H1 (cell line): ENCODE measurements around the gene EXTL1. TPM values are rescaled to one million over a fixed set of nuclear protein-coding genes. Genes with fewer than 3 reads are reported as not detected.

Source experiments
- CTCF ChIA-PET: fragments of 300-600 bp; sonication (Branson Sonifier 250); formaldehyde crosslinking; loops from one replicate; lab custom pipeline; 2021; ENCODE audit not compliant: partially characterized antibody; lab: Charles Lee
- POLR2A ChIA-PET: fragments of 300-600 bp; sonication (Branson Sonifier 250); formaldehyde crosslinking; loops from one replicate; lab custom pipeline; 2021; ENCODE audit warnings: inconsistent platforms; ENCODE audit not compliant: partially characterized antibody; lab: Charles Lee
- DNase-seq, 2 experiments: peaks; one replicate each; pipeline versions ENCODE4 v3.0.0 to v3.0.0-alpha.2; 2010 to 2022; ENCODE audit warnings: low spot score in 2 of 2, low read depth in 1 of 2, mixed read lengths in 1 of 2
- FAIRE-seq: peaks from 2 replicates; lab custom pipeline; 2011; peaks lifted over from hg19 to GRCh38; lab: Jason Lieb, UNC
- H2AFZ ChIP-seq: 2 replicates; pipeline ENCODE4 v1.8.1; 2012; ENCODE audit warnings: low read length, inconsistent platforms
- H2AK5ac ChIP-seq: 2 replicates; pipeline ENCODE4 v1.6.1; 2013; ENCODE audit warnings: low read depth, low read length
- H2BK120ac ChIP-seq: replicated peaks from 2 replicates; pipeline ENCODE3; 2013; ENCODE audit warnings: low read depth, low read length, inconsistent platforms
- H2BK12ac ChIP-seq: 2 replicates; pipeline ENCODE4 v1.6.1; 2013; ENCODE audit warnings: low read depth, low read length
- H2BK15ac ChIP-seq: 2 replicates; pipeline ENCODE4 v1.6.1; 2013; ENCODE audit warnings: low read length
- H2BK20ac ChIP-seq: 2 replicates; pipeline ENCODE4 v1.6.1; 2013; ENCODE audit warnings: low read length
- H2BK5ac ChIP-seq: 2 replicates; pipeline ENCODE4 v1.6.1; 2013; ENCODE audit warnings: low read depth, low read length
- H3K14ac ChIP-seq: 2 replicates; pipeline ENCODE4 v1.6.1; 2013; ENCODE audit warnings: inconsistent platforms; ENCODE audit not compliant: insufficient read length
- H3K18ac ChIP-seq: 2 replicates; pipeline ENCODE4 v1.6.1; 2013; ENCODE audit warnings: low read length; ENCODE audit errors: extremely low read depth
- H3K23ac ChIP-seq: 2 replicates; pipeline ENCODE4 v1.6.1; 2013; ENCODE audit warnings: inconsistent platforms; ENCODE audit not compliant: insufficient read length
- H3K23me2 ChIP-seq: 2 replicates; pipeline ENCODE4 v1.6.1; 2013; ENCODE audit warnings: low read depth, low read length
- H3K27ac ChIP-seq: 2 replicates; pipeline ENCODE4 v1.6.1; 2011; ENCODE audit warnings: low read depth, low read length, inconsistent platforms
- H3K27me3 ChIP-seq, 4 experiments: replicated peaks in 1 of 4; 1 replicate in 1 of 4; 2 replicates in 3 of 4; pipeline versions ENCODE4 v1.6.1 to v1.8.1; 2011 to 2013; ENCODE audit warnings: low read length in 3 of 4, mild to moderate bottlenecking in 3 of 4, inconsistent platforms in 2 of 4, mixed read lengths in 2 of 4, moderate library complexity in 1 of 4; ENCODE audit not compliant: control insufficient read depth in 3 of 4, insufficient read depth in 3 of 4; ENCODE audit errors: extremely low read depth in 1 of 4
- H3K36me3 ChIP-seq, 4 experiments: 2 replicates each; pipeline versions ENCODE4 v1.6.1 to v1.8.1; 2011 to 2013; ENCODE audit warnings: mild to moderate bottlenecking in 4 of 4, low read length in 3 of 4, moderate library complexity in 2 of 4, control low read depth in 1 of 4, inconsistent platforms in 1 of 4; ENCODE audit not compliant: insufficient read depth in 4 of 4, control insufficient read depth in 2 of 4
- H3K4ac ChIP-seq: replicated peaks from 2 replicates; pipeline ENCODE3; 2013; ENCODE audit warnings: low read length, low read depth, mixed read lengths, inconsistent platforms; ENCODE audit not compliant: insufficient read length
- H3K4me1 ChIP-seq, 4 experiments: replicated peaks in 1 of 4; 1 replicate in 1 of 4; 2 replicates in 3 of 4; pipeline versions ENCODE4 v1.6.1 to v1.8.1; 2011 to 2013; ENCODE audit warnings: low read length in 3 of 4, inconsistent platforms in 2 of 4, mixed read lengths in 1 of 4; ENCODE audit not compliant: insufficient read depth in 4 of 4, control insufficient read depth in 3 of 4
- H3K4me2 ChIP-seq, 2 experiments: 2 replicates each; pipeline versions ENCODE4 v1.6.1 to v1.8.1; 2011 to 2013; ENCODE audit warnings: low read depth in 2 of 2, low read length in 2 of 2, control low read depth in 1 of 2, inconsistent platforms in 1 of 2, mild to moderate bottlenecking in 1 of 2; ENCODE audit not compliant: insufficient read depth in 1 of 2
- H3K4me3 ChIP-seq, 4 experiments: fragments of 200-600, 300-600 bp in 1 of 4; sonication (generic), shearing (Covaris generic), sonication (Bioruptor Twin) in 1 of 4; 2 replicates each; pipeline versions ENCODE4 v1.5.1 to v1.8.1; 2011 to 2016; ENCODE audit warnings: low read length in 4 of 4, low read depth in 3 of 4, control low read depth in 2 of 4, inconsistent platforms in 2 of 4, mild to moderate bottlenecking in 2 of 4, mixed read lengths in 1 of 4, moderate library complexity in 1 of 4; ENCODE audit not compliant: insufficient read depth in 2 of 4; ENCODE audit errors: extremely low read depth in 1 of 4
- H3K56ac ChIP-seq: replicated peaks from 2 replicates; pipeline ENCODE3; 2013; ENCODE audit warnings: low read depth, mild to moderate bottlenecking, mixed read lengths, low read length, inconsistent platforms; ENCODE audit not compliant: insufficient read length
- H3K79me1 ChIP-seq: 2 replicates; pipeline ENCODE4 v1.6.1; 2013; ENCODE audit warnings: low read depth, low read length, control low read depth
- H3K79me2 ChIP-seq, 2 experiments: 2 replicates each; pipeline versions ENCODE4 v1.6.1 to v1.8.1; 2012 to 2013; ENCODE audit warnings: low read length in 2 of 2, mild to moderate bottlenecking in 2 of 2, inconsistent platforms in 1 of 2; ENCODE audit not compliant: insufficient read depth in 2 of 2, control insufficient read depth in 1 of 2
- H3K9ac ChIP-seq, 4 experiments: replicated peaks in 1 of 4; 1 replicate in 1 of 4; 2 replicates in 3 of 4; pipeline versions ENCODE4 v1.6.1 to v1.8.1; 2011 to 2013; ENCODE audit warnings: low read depth in 3 of 4, low read length in 3 of 4, control low read depth in 2 of 4, mild to moderate bottlenecking in 2 of 4, moderate library complexity in 2 of 4, inconsistent platforms in 1 of 4; ENCODE audit errors: extremely low read depth in 1 of 4
- H3K9me3 ChIP-seq, 2 experiments: 2 replicates each; pipeline versions ENCODE4 v1.6.1 to v1.8.1; 2012 to 2013; ENCODE audit warnings: mild to moderate bottlenecking in 2 of 2, moderate library complexity in 2 of 2, control low read depth in 1 of 2, inconsistent platforms in 1 of 2, low read depth in 1 of 2, low read length in 1 of 2, mixed read lengths in 1 of 2; ENCODE audit not compliant: insufficient read depth in 2 of 2
- H4K20me1 ChIP-seq, 2 experiments: replicated peaks in 1 of 2; 2 replicates each; pipeline versions ENCODE3 to v1.8.1; 2011 to 2013; ENCODE audit warnings: inconsistent platforms in 2 of 2, low read length in 2 of 2, mild to moderate bottlenecking in 1 of 2; ENCODE audit not compliant: insufficient read depth in 2 of 2, control insufficient read depth in 1 of 2
- H4K5ac ChIP-seq: 2 replicates; pipeline ENCODE4 v1.6.1; 2013; ENCODE audit warnings: low read length, low read depth, mixed read lengths, inconsistent platforms; ENCODE audit not compliant: insufficient read length
- H4K8ac ChIP-seq: 2 replicates; pipeline ENCODE4 v1.8.0; 2013; ENCODE audit warnings: mild to moderate bottlenecking, moderate library complexity, low read length, inconsistent platforms; ENCODE audit not compliant: insufficient read depth; ENCODE audit errors: extremely low read depth
- H4K91ac ChIP-seq: replicated peaks from 2 replicates; pipeline ENCODE3; 2013; ENCODE audit warnings: low read length, mixed read lengths, inconsistent platforms; ENCODE audit not compliant: insufficient read length
- BACH1 ChIP-seq: IDR thresholded peaks from 2 replicates; pipeline ENCODE4 v1.6.1; 2012; ENCODE audit warnings: low read length, improper control_type of control experiment
- BRCA1 ChIP-seq: IDR thresholded peaks from 2 replicates; pipeline ENCODE4 v1.6.1; 2012; ENCODE audit warnings: low read depth, low read length, improper control_type of control experiment
- CREB1 ChIP-seq: IDR thresholded peaks from 2 replicates; pipeline ENCODE4 v1.6.1; 2012; ENCODE audit warnings: inconsistent platforms
- EP300 ChIP-seq, 2 experiments: IDR thresholded peaks; 1 replicate in 1 of 2; 2 replicates in 1 of 2; pipeline ENCODE4 v1.6.1; 2011 to 2012; ENCODE audit warnings: low read depth in 2 of 2, low read length in 2 of 2, mild to moderate bottlenecking in 2 of 2, borderline replicate concordance in 1 of 2, inconsistent platforms in 1 of 2, moderate library complexity in 1 of 2
- KDM1A ChIP-seq: fragments of 200-600, 300-600 bp; sonication (generic); IDR thresholded peaks from 2 replicates; pipeline ENCODE4 v1.7.1; 2016; ENCODE audit warnings: mild to moderate bottlenecking, low read length, borderline replicate concordance
- POLR2A ChIP-seq, 2 experiments: IDR thresholded peaks; 1 replicate in 1 of 2; 2 replicates in 1 of 2; pipeline ENCODE4 v1.6.1; 2011; ENCODE audit warnings: low read depth in 2 of 2, low read length in 2 of 2, mild to moderate bottlenecking in 2 of 2; ENCODE audit errors: control extremely low read depth in 1 of 2
- SAP30 ChIP-seq: fragments of 300-600 bp; sonication (generic); IDR thresholded peaks from 2 replicates; pipeline ENCODE4 v1.7.1; 2012; ENCODE audit warnings: low read length, moderate library complexity, mild to moderate bottlenecking, inconsistent platforms; ENCODE audit not compliant: insufficient read depth, insufficient replicate concordance
- SIN3A ChIP-seq, 2 experiments: IDR thresholded peaks in 1 of 2; conservative IDR thresholded peaks in 1 of 2; 2 replicates each; pipeline ENCODE4 v1.6.1; 2011 to 2012; ENCODE audit warnings: low read length in 2 of 2, improper control_type of control experiment in 1 of 2, low read depth in 1 of 2, mild to moderate bottlenecking in 1 of 2
- SP1 ChIP-seq: IDR thresholded peaks from 2 replicates; pipeline ENCODE4 v1.6.1; 2011; ENCODE audit warnings: low read depth, low read length
- TAF7 ChIP-seq: optimal IDR thresholded peaks from 2 replicates; pipeline ENCODE3; 2011; ENCODE audit warnings: low read depth, mild to moderate bottlenecking, inconsistent platforms, low read length, moderate library complexity, borderline replicate concordance
- TCF12 ChIP-seq: IDR thresholded peaks from 2 replicates; pipeline ENCODE4 v1.6.1; 2011; ENCODE audit warnings: low read depth, mild to moderate bottlenecking, low read length
- WGBS, 2 experiments: shearing (Covaris generic) in 1 of 2; methylation state at CpG; one replicate each; pipeline versions ENCODE4 v1.1.6 to v1.1.7; 2013 to 2015; ENCODE audit warnings: low lambda C conversion rate in 2 of 2, mixed read lengths in 2 of 2, inconsistent platforms in 1 of 2, low coverage in 1 of 2, missing lambda C conversion rate in 1 of 2; ENCODE audit not compliant: insufficient replicate concordance in 2 of 2, insufficient coverage in 1 of 2, insufficient read length in 1 of 2; ENCODE audit errors: extremely low coverage in 1 of 2, missing lambda C conversion rate in 1 of 2; 5-methylcytosine and 5-hydroxymethylcytosine counted together
- polyA plus RNA-seq, 7 experiments: library from polyadenylated mRNA; depleted of rRNA in 3 of 7; stranded (reverse) in 5 of 7; unstranded in 2 of 7; fragments of >200 nt in 5 of 7; fragments of 200-250 nt in 2 of 7; gene quantifications; 1 replicate in 5 of 7; 2 replicates in 1 of 7; 4 replicates in 1 of 7; pipeline versions ENCODE4 v1.2.1 to v1.2.3, GENCODE V29; 2011 to 2013; ENCODE audit warnings: missing spikeins in 2 of 7, mixed read lengths in 2 of 7
- total RNA-seq: library from RNA; stranded (reverse); fragmentation: NEBNext Ultra II Directional; extraction: Animal tissue kit (Norgen Biotek cat#: 25700); gene quantifications from 2 replicates; pipeline ENCODE4 v1.2.1, GENCODE V29; 2021
- TF ChIP-seq, protein P1 (sequence below), 3 experiments: IDR thresholded peaks; 1 replicate in 2 of 3; 2 replicates in 1 of 3; pipeline versions ENCODE4 v1.5.1 to v1.6.1; 2011; ENCODE audit warnings: low read length in 3 of 3, mild to moderate bottlenecking in 3 of 3, inconsistent platforms in 2 of 3, low read depth in 1 of 3, moderate library complexity in 1 of 3; ENCODE audit not compliant: insufficient read depth in 1 of 3; ENCODE audit errors: control extremely low read depth in 1 of 3

EXTL1 gene
- total and polyA plus RNA-seq, 2 of the 8 experiments (the other 6 are each of a cell fraction or from before 2014, with no cell fraction given) = 0.89 to 1.2 TPM

DNA sequence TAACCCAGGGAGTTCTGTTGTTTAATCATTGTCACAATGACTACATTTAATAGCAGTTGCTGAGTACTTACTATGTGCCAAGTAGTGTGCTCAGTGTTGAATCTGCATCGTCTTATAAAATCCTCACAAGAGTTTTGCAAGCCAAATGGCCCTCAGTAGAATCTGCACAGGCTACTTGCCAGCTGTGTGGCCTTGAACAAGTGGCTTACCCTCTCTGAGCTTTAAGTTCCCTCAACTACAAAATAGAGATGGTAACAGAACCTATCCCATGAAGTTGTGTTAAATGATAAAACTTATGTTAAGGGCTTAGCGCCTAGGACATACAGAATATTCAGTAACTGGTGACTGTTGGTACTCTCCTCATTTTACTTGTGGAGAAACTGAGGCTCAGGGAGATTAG, 33.5 kb downstream of the EXTL1 start:
- H3K18ac ChIP-seq = no peak overlapping the region
- H2BK120ac ChIP-seq = no peak overlapping the region
- no peak for DNase-seq
- H4K91ac ChIP-seq = no peak overlapping the region
- H2BK20ac ChIP-seq = no peak overlapping the region
- H3K4me1 ChIP-seq = 0 out of 7 replicates have a peak, but pooled peaks cover 0 to 2% (median 0%) of the 10 kb centered on the region in 4 experiments
- no peak overlapping the region for H2BK12ac ChIP-seq
- no peaks in the 10 kb centered on the region for H4K20me1 ChIP-seq
- no peak overlapping the region for H3K4me3 ChIP-seq
- H3K36me3 ChIP-seq = no peaks in the 10 kb centered on the region
- no peak overlapping the region for H4K5ac ChIP-seq
- 81% methylated on average over 2 of the region's 2 CpGs; no CpG with 5 or more reads in 1 of the 2 experiments for WGBS, 2 experiments
- no peak overlapping the region for H2AFZ ChIP-seq
- H3K14ac ChIP-seq = no peak overlapping the region
- H3K23me2 ChIP-seq = no peaks in the 10 kb centered on the region
- H2AK5ac ChIP-seq = no peak overlapping the region
- no peaks in the 10 kb centered on the region for H3K79me1 ChIP-seq
- H3K79me2 ChIP-seq = no peaks in the 10 kb centered on the region
- no peak overlapping the region for H2BK5ac ChIP-seq
- peaks cover 0 to 2% (median 0%) of the 10 kb centered on the region in 4 experiments; a peak in 2 of 7 replicates for H3K27me3 ChIP-seq
- ChIA-PET POLR2A (interaction anchor here (1.4 to 2.1 kb wide), 2 partner anchors 10 to 12 kb away, joined by 3 to 11 read pairs; partner anchors contain the start of genes SLC30A2 and TRIM63), CTCF (interaction anchor here (1.1 to 4.0 kb wide), 10 partner anchors 10 to 179 kb away, joined by 3 to 32 read pairs (median 4); partner anchors contain the start of genes CEP85, PAFAH2 and TRIM63)
- no peak overlapping the region for H4K8ac ChIP-seq
- no peak overlapping the region for H3K9ac ChIP-seq
- no peak overlapping the region for H3K27ac ChIP-seq
- no peaks in the 10 kb centered on the region for H3K9me3 ChIP-seq
- H3K23ac ChIP-seq = no peak overlapping the region
- H3K4ac ChIP-seq = no peak overlapping the region
- H3K4me2 ChIP-seq = no peak overlapping the region
- H3K56ac ChIP-seq = no peak overlapping the region
- no peak overlapping the region for H2BK15ac ChIP-seq
- FAIRE-seq = no peak
- TF ChIP-seq EP300 (IDR thresholded peaks at IDR 0.05; ENCODE audit: borderline replicate concordance in 1 of 2, low read depth in 2 of 2, low read length in 2 of 2) = no peak
- TF ChIP-seq BRCA1 = no peak
- no peak for TF ChIP-seq CREB1
- no peak for TF ChIP-seq POLR2A (IDR thresholded peaks at IDR 0.05; ENCODE audit: control extremely low read depth in 1 of 2, low read depth in 2 of 2, low read length in 2 of 2)
- no peak for TF ChIP-seq SIN3A (conservative IDR thresholded peaks at IDR 0.05 in 1 of 2, IDR thresholded peaks at IDR 0.05 in 1 of 2; ENCODE audit: low read depth in 1 of 2, low read length in 2 of 2)
- TF ChIP-seq TCF12 = no peak
- TF ChIP-seq, protein P1, sequence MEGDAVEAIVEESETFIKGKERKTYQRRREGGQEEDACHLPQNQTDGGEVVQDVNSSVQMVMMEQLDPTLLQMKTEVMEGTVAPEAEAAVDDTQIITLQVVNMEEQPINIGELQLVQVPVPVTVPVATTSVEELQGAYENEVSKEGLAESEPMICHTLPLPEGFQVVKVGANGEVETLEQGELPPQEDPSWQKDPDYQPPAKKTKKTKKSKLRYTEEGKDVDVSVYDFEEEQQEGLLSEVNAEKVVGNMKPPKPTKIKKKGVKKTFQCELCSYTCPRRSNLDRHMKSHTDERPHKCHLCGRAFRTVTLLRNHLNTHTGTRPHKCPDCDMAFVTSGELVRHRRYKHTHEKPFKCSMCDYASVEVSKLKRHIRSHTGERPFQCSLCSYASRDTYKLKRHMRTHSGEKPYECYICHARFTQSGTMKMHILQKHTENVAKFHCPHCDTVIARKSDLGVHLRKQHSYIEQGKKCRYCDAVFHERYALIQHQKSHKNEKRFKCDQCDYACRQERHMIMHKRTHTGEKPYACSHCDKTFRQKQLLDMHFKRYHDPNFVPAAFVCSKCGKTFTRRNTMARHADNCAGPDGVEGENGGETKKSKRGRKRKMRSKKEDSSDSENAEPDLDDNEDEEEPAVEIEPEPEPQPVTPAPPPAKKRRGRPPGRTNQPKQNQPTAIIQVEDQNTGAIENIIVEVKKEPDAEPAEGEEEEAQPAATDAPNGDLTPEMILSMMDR (IDR thresholded peaks at IDR 0.05; ENCODE audit: control extremely low read depth in 1 of 3, insufficient read depth in 1 of 3, low read depth in 1 of 3, low read length in 3 of 3) = no peak
- no peak for TF ChIP-seq TAF7
- no peak for TF ChIP-seq SAP30
- TF ChIP-seq SP1 = no peak
- TF ChIP-seq BACH1 = no peak
- TF ChIP-seq KDM1A = no peak
